IMR-90 (cell line): Measurements from ENCODE around the gene RAB11FIP4. TPM values are rescaled to one million over a fixed set of nuclear protein-coding genes. Genes with fewer than 3 reads are reported as not detected.

Experiments
- ATAC-seq: fragments of 200-7000 bp; cut with Tn5 transposase; 2 replicates; pipeline ENCODE4 v1.9.1; 2020; ENCODE audit warnings: low read depth, mild to moderate bottlenecking, moderate library complexity
- BruUV-seq: library from RNA; stranded (reverse); fragments of 400-500 nt; replicated peaks from 2 replicates; lab custom pipeline; 2021; lab: Mats Ljungman, UMichigan
- CTCF ChIA-PET: fragments of 300-600 bp; formaldehyde crosslinking; extraction: SDS; loops from one replicate; lab custom pipeline; 2021; ENCODE audit warnings: antibody characterized with exemption; lab: Yijun Ruan, JAX
- POLR2A ChIA-PET: fragments of 300-600 bp; sonication (Branson Sonifier 250); formaldehyde crosslinking; loops from one replicate; lab custom pipeline; 2022; ENCODE audit warnings: antibody characterized with exemption; ENCODE audit not compliant: unreplicated experiment; lab: Charles Lee
- DNase-seq: peaks from one replicate; pipeline ENCODE4 v3.0.0; 2013
- H2AFZ ChIP-seq: replicated peaks from 2 replicates; pipeline ENCODE3; 2013; ENCODE audit warnings: low read length, mild to moderate bottlenecking; ENCODE audit not compliant: poor library complexity
- H2AK5ac ChIP-seq: 2 replicates; pipeline ENCODE4 v1.6.1; 2013; ENCODE audit warnings: low read depth, low read length, inconsistent platforms
- H2AK9ac ChIP-seq: replicated peaks from 2 replicates; pipeline ENCODE3; 2013; ENCODE audit warnings: mild to moderate bottlenecking, low read depth, low read length, moderate library complexity; ENCODE audit not compliant: poor library complexity
- H2BK120ac ChIP-seq: 2 replicates; pipeline ENCODE4 v1.6.1; 2013; ENCODE audit warnings: low read depth, low read length, inconsistent platforms
- H2BK15ac ChIP-seq: 3 replicates; pipeline ENCODE4 v1.6.1; 2013; ENCODE audit warnings: low read depth, low read length, inconsistent platforms
- H2BK20ac ChIP-seq: 2 replicates; pipeline ENCODE4 v1.6.1; 2013; ENCODE audit warnings: low read depth, mild to moderate bottlenecking, inconsistent platforms, low read length, moderate library complexity
- H2BK5ac ChIP-seq: 2 replicates; pipeline ENCODE4 v1.6.1; 2013; ENCODE audit warnings: mild to moderate bottlenecking, low read depth, low read length, inconsistent platforms; ENCODE audit not compliant: poor library complexity, severe bottlenecking
- H3K14ac ChIP-seq: replicated peaks from 2 replicates; pipeline ENCODE4 v1.6.1; 2013; ENCODE audit warnings: low read depth, low read length, inconsistent platforms
- H3K18ac ChIP-seq: 2 replicates; pipeline ENCODE4 v1.6.1; 2013; ENCODE audit warnings: low read depth, low read length, control low read depth
- H3K23ac ChIP-seq: 2 replicates; pipeline ENCODE4 v1.6.1; 2013; ENCODE audit warnings: low read depth, low read length, inconsistent platforms
- H3K27ac ChIP-seq: 2 replicates; pipeline ENCODE4 v1.5.1; 2013; ENCODE audit warnings: mild to moderate bottlenecking, control low read depth, low read length; ENCODE audit not compliant: insufficient read depth
- H3K27me3 ChIP-seq: 2 replicates; pipeline ENCODE4 v1.6.1; 2013; ENCODE audit warnings: low read length; ENCODE audit not compliant: control insufficient read depth, insufficient read depth
- H3K36me3 ChIP-seq: 2 replicates; pipeline ENCODE4 v1.6.1; 2013; ENCODE audit warnings: low read length, mixed read lengths; ENCODE audit not compliant: control insufficient read depth, insufficient read depth
- H3K4ac ChIP-seq: 2 replicates; pipeline ENCODE4 v1.6.1; 2013; ENCODE audit warnings: low read depth, low read length, inconsistent platforms
- H3K4me1 ChIP-seq: 2 replicates; pipeline ENCODE4 v1.6.1; 2013; ENCODE audit warnings: low read length, mixed read lengths; ENCODE audit not compliant: control insufficient read depth, insufficient read depth
- H3K4me2 ChIP-seq: 2 replicates; pipeline ENCODE4 v1.6.1; 2013; ENCODE audit warnings: low read depth, mild to moderate bottlenecking, control low read depth, low read length, moderate library complexity
- H3K4me3 ChIP-seq: 2 replicates; pipeline ENCODE4 v1.5.1; 2013; ENCODE audit warnings: low read depth, mild to moderate bottlenecking, control low read depth, low read length, moderate library complexity; ENCODE audit not compliant: insufficient read depth
- H3K56ac ChIP-seq: 2 replicates; pipeline ENCODE4 v1.6.1; 2013; ENCODE audit warnings: low read length, inconsistent platforms; ENCODE audit not compliant: insufficient read depth; ENCODE audit errors: extremely low read depth
- H3K79me1 ChIP-seq, 2 experiments: 2 replicates each; pipeline ENCODE4 v1.6.1; 2013; ENCODE audit warnings: low read length in 2 of 2, inconsistent platforms in 1 of 2, low read depth in 1 of 2
- H3K9ac ChIP-seq: 2 replicates; pipeline ENCODE4 v1.6.1; 2013; ENCODE audit warnings: low read depth, low read length, control low read depth
- H3K9me1 ChIP-seq: 2 replicates; pipeline ENCODE4 v1.6.1; 2013; ENCODE audit warnings: low read length, inconsistent platforms; ENCODE audit not compliant: insufficient read depth
- H3K9me3 ChIP-seq: 2 replicates; pipeline ENCODE4 v1.6.1; 2013; ENCODE audit warnings: low read length; ENCODE audit not compliant: control insufficient read depth, insufficient read depth
- H4K20me1 ChIP-seq: 2 replicates; pipeline ENCODE4 v1.6.1; 2013; ENCODE audit warnings: low read length, inconsistent platforms; ENCODE audit not compliant: insufficient read depth
- H4K5ac ChIP-seq: 2 replicates; pipeline ENCODE4 v1.6.1; 2013; ENCODE audit warnings: mild to moderate bottlenecking, low read depth, low read length, control low read depth
- H4K8ac ChIP-seq, 2 experiments: 2 replicates each; pipeline ENCODE4 v1.6.1; 2013; ENCODE audit warnings: low read depth in 2 of 2, low read length in 2 of 2, control low read depth in 1 of 2, inconsistent platforms in 1 of 2
- H4K91ac ChIP-seq: 2 replicates; pipeline ENCODE4 v1.6.1; 2013; ENCODE audit warnings: low read depth, low read length, inconsistent platforms; ENCODE audit not compliant: insufficient read depth
- BHLHE40 ChIP-seq: fragments of 150-350 bp; IDR thresholded peaks from 2 replicates; pipeline ENCODE4 v1.6.1; 2016; ENCODE audit warnings: mild to moderate bottlenecking, low read depth, low read length
- CEBPB ChIP-seq: IDR thresholded peaks from 2 replicates; pipeline ENCODE4 v1.6.1; 2012; ENCODE audit warnings: low read depth, low read length, improper control_type of control experiment
- MAZ ChIP-seq: IDR thresholded peaks from 2 replicates; pipeline ENCODE4 v1.6.1; 2012; ENCODE audit warnings: low read depth, mild to moderate bottlenecking, low read length, improper control_type of control experiment, moderate library complexity, borderline replicate concordance
- POLR2A ChIP-seq: IDR thresholded peaks from 2 replicates; pipeline ENCODE4 v1.6.1; 2012; ENCODE audit warnings: mild to moderate bottlenecking, low read depth, low read length
- WGBS, 2 experiments: methylation state at CpG; one replicate each; pipeline versions ENCODE4 v1.1.5 to v1.1.7; 2013; ENCODE audit warnings: missing lambda C conversion rate in 2 of 2; ENCODE audit not compliant: insufficient read length in 1 of 2; ENCODE audit errors: extremely low coverage in 2 of 2; 5-methylcytosine and 5-hydroxymethylcytosine counted together
- dilution Hi-C: fragments of 300-500 bp; cut with HindIII; formaldehyde crosslinking; loops from one replicate; pipeline ENCODE4 v1.14.3; 2018; ENCODE audit warnings: low sequenced_read_pairs; ENCODE audit not compliant: unreplicated experiment
- in situ Hi-C: fragments of 300-500 bp; cut with MboI; formaldehyde crosslinking; loops from 3 replicates; pipeline ENCODE4 v1.14.3; 2019; ENCODE audit warnings: low sequenced_read_pairs, inconsistent platforms, mixed read lengths
- intact Hi-C: fragments of 100-400 bp; cut with micrococcal nuclease; formaldehyde crosslinking; loops from 2 replicates; pipeline ENCODE4 v1.10.0; 2022
- polyA plus RNA-seq, 3 experiments: library from polyadenylated mRNA; depleted of rRNA; stranded (reverse); fragments of >200 nt; gene quantifications; 2 replicates each; pipeline ENCODE4 v1.2.3, GENCODE V29; 2012; ENCODE audit warnings: low replicate concordance in 1 of 3
- total RNA-seq: library from RNA; depleted of rRNA; stranded (reverse); fragments of >200 nt; gene quantifications from 2 replicates; pipeline ENCODE4 v1.2.3, GENCODE V29; 2012

The RAB11FIP4 gene
- total and polyA plus RNA-seq, 2 of the 4 experiments (the other 2 are of a cell fraction) = 0.68 to 1.1 TPM

GRCh38 chr17:31515267-31515666 is 123.8 kb downstream of the RAB11FIP4 start:
- H3K9me3 ChIP-seq = no peaks in the 10 kb centered on the region
- H2AFZ ChIP-seq = no peak overlapping the region
- no peak overlapping the region for H3K4me3 ChIP-seq
- no peak overlapping the region for H2BK5ac ChIP-seq
- H2BK120ac ChIP-seq = no peak overlapping the region
- ChIA-PET CTCF (no interaction called here), POLR2A (no interaction called here)
- 46% methylated on average over 4 of the region's 8 CpGs; no CpG with 5 or more reads in 1 of the 2 experiments for WGBS, 2 experiments
- no peak overlapping the region for H2AK9ac ChIP-seq
- no peak overlapping the region for H4K8ac ChIP-seq
- dilution Hi-C loops (no loop called here), intact Hi-C loops (no loop called here), in situ Hi-C loops (no loop called here)
- H2AK5ac ChIP-seq = no peak overlapping the region
- no peak overlapping the region for H3K23ac ChIP-seq
- no TSS peak for BruUV-seq
- no peak overlapping the region for H3K14ac ChIP-seq
- no peak overlapping the region for H2BK20ac ChIP-seq
- H2BK15ac ChIP-seq = no peak overlapping the region
- no peak overlapping the region for H3K4me2 ChIP-seq
- H4K91ac ChIP-seq = no peak overlapping the region
- no peak overlapping the region for H3K18ac ChIP-seq
- TF ChIP-seq BHLHE40 (no peak), MAZ (no peak), CEBPB (no peak), POLR2A (no peak)
- H3K36me3 ChIP-seq = no peaks in the 10 kb centered on the region
- ATAC-seq = no peak
- no peak overlapping the region for H3K56ac ChIP-seq
- H3K9me1 ChIP-seq = no peaks in the 10 kb centered on the region; the same call in 1 of the 2 replicates
- H3K27me3 ChIP-seq = peaks cover 14% of the 10 kb centered on the region; the same call in 1 of the 2 replicates
- H4K20me1 ChIP-seq = no peaks in the 10 kb centered on the region
- no peak overlapping the region for H3K4ac ChIP-seq
- no peak overlapping the region for H3K9ac ChIP-seq
- 0 out of 2 replicates have a peak, but pooled peaks cover under 1% of the 10 kb centered on the region for H3K4me1 ChIP-seq
- no peak overlapping the region for H3K27ac ChIP-seq
- H3K79me1 ChIP-seq = no peaks in the 10 kb centered on the region
- DNase-seq = no peak
- H4K5ac ChIP-seq = no peak overlapping the region
